ENCODE results near the gene VAV3. TPM values are rescaled to one million over a fixed set of nuclear protein-coding genes. Genes with fewer than 3 reads are reported as not detected.
"Not testable (repeated sequence)": the region's sequence is repeated elsewhere in the genome, so short reads cannot be mapped to it uniquely, and the experiment has no call there.

VAV3 gene
- total and polyA plus RNA-seq, 8 donors, result 7.1 to 21.4 (median 12.8) TPM

- ATAC-seq, result no peak
- WGBS, 2 donors, result 50 to 65% methylated on average over 2 of the region's 2 CpGs
- DNase-seq, result no peak
- Histone ChIP-seq H3K9me3 (no peaks in the 10 kb centered on the region), H3K27ac (no peak overlapping the region), H3K4me3 (no peak overlapping the region), H3K4me1 (no peaks in the 10 kb centered on the region), H3K27me3 (no peaks in the 10 kb centered on the region), H3K36me3 (no peaks in the 10 kb centered on the region)
- no peak for FAIRE-seq
- intact Hi-C loops (cut with DNase I), result no loop called here
- TF ChIP-seq CTCF (IDR thresholded peaks at IDR 0.05), result no peak
These were observed 238.1 kb downstream of the VAV3 start for GRCh38 chr1:107726860-107727259.

- H3K27ac ChIP-seq, result no peak overlapping the region
- intact Hi-C loops (cut with DNase I), result no loop called here
- no peaks in the 10 kb centered on the region for H3K27me3 ChIP-seq
- H3K36me3 ChIP-seq, result no peaks in the 10 kb centered on the region
- ATAC-seq, result no peak
- 39 to 40% methylated on average over 1 of the region's 1 CpG for WGBS, 2 donors
- no peak for FAIRE-seq
- TF ChIP-seq CTCF (IDR thresholded peaks at IDR 0.05), result no peak
- no peaks in the 10 kb centered on the region for H3K9me3 ChIP-seq
- no peak for DNase-seq
- no peaks in the 10 kb centered on the region for H3K4me1 ChIP-seq
- no peak overlapping the region for H3K4me3 ChIP-seq
These were observed 240.3 kb downstream of the VAV3 start for GRCh38 chr1:107724648-107725047.

- H3K4me1 ChIP-seq; H3K36me3 ChIP-seq; H3K4me3 ChIP-seq; ATAC-seq; H3K27me3 ChIP-seq; FAIRE-seq; intact Hi-C loops (cut with DNase I); H3K27ac ChIP-seq; DNase-seq; H3K9me3 ChIP-seq: not testable (repeated sequence)
- 84 to 85% methylated on average over 4 of the region's 4 CpGs for WGBS, 2 donors
These were observed 244.8 kb downstream of the VAV3 start for GRCh38 chr1:107720210-107720609.

- FAIRE-seq (peak; percentile 29), ATAC-seq (no peak), DNase-seq (no peak)
- H3K4me1 ChIP-seq, result no peaks in the 10 kb centered on the region
- no peaks in the 10 kb centered on the region for H3K9me3 ChIP-seq
- TF ChIP-seq CTCF (IDR thresholded peaks at IDR 0.05), result no peak
- no peak overlapping the region for H3K27ac ChIP-seq
- H3K27me3 ChIP-seq, result no peaks in the 10 kb centered on the region
- intact Hi-C loops (cut with DNase I), result no loop called here
- no peak overlapping the region for H3K4me3 ChIP-seq
- H3K36me3 ChIP-seq, result no peaks in the 10 kb centered on the region
These were observed 255.0 kb downstream of the VAV3 start for GRCh38 chr1:107710005-107710404.

- FAIRE-seq (no peak), ATAC-seq (no peak), DNase-seq (no peak)
- Histone ChIP-seq H3K4me3 (no peak overlapping the region), H3K27ac (no peak overlapping the region), H3K4me1 (no peaks in the 10 kb centered on the region), H3K9me3 (no peaks in the 10 kb centered on the region), H3K36me3 (no peaks in the 10 kb centered on the region), H3K27me3 (no peaks in the 10 kb centered on the region)
- intact Hi-C loops (cut with DNase I), result no loop called here
- TF ChIP-seq CTCF (IDR thresholded peaks at IDR 0.05), result no peak
- 44 to 66% methylated on average over 2 of the region's 2 CpGs for WGBS, 2 donors
These were observed 257.9 kb downstream of the VAV3 start for GRCh38 chr1:107707111-107707510.

- Histone ChIP-seq H3K27me3 (no peaks in the 10 kb centered on the region), H3K4me1 (no peaks in the 10 kb centered on the region), H3K27ac (no peak overlapping the region), H3K9me3 (no peaks in the 10 kb centered on the region), H3K4me3 (no peak overlapping the region), H3K36me3 (no peaks in the 10 kb centered on the region)
- WGBS, 2 donors, result 62 to 72% methylated on average over 6 of the region's 6 CpGs
- DNase-seq, result no peak
- ATAC-seq, result peak in 2 of 4 donors; percentile 55 to 67
- TF ChIP-seq CTCF (IDR thresholded peaks at IDR 0.05), result no peak
- intact Hi-C loops (cut with DNase I), result no loop called here
- FAIRE-seq, result no peak
These were observed 258.8 kb downstream of the VAV3 start for GRCh38 chr1:107706182-107706581.

Measured in pancreas (tissue), 10 donors.